ENCODE measurements around the gene EI24.
A peak's percentile ranks its signal among the peaks of the same experiment; 100 is the strongest.
"Not testable (repeated sequence)": the region's sequence is repeated elsewhere in the genome, so short reads cannot be mapped to it uniquely, and the experiment has no call there.

EI24 gene

DNA sequence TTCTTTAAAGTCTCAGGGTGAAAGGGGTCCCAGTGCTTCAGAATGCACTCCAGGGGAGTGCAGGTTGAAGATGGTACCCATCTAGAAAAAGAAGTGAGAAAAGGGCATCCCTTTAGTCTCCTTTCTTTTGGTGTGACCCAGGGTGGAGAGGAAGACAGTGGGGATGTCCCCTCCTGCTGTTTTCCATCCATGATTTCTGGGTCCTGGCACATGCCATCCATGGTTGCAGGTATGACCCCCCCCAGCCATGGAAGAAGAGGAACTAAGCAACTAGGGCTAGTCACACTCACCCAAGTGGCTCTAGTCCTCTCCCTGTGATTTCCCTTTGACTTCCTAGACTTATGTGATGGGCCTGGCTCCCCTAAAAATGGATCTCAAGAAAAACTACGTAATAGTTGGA, 15.9 kb upstream of the EI24 start:
- H3K27ac ChIP-seq (ENCODE audit: low read depth, low read length), result no peak overlapping the region
- H3K9me3 ChIP-seq (ENCODE audit: control insufficient read depth, insufficient read depth, low read length), result peaks cover 32% of the 10 kb centered on the region
- no peaks in the 10 kb centered on the region for H3K4me1 ChIP-seq (ENCODE audit: control insufficient read depth, insufficient read depth, low read length)
- no peaks in the 10 kb centered on the region for H3K36me3 ChIP-seq (ENCODE audit: control insufficient read depth, insufficient read depth, low read length)
- H3K27me3 ChIP-seq (ENCODE audit: control insufficient read depth, insufficient read depth, low read length), result no peaks in the 10 kb centered on the region
- H3K9ac ChIP-seq (ENCODE audit: low read depth, low read length), result no peak overlapping the region
- no peak overlapping the region for H3K4me3 ChIP-seq (ENCODE audit: low read depth, low read length)

DNA sequence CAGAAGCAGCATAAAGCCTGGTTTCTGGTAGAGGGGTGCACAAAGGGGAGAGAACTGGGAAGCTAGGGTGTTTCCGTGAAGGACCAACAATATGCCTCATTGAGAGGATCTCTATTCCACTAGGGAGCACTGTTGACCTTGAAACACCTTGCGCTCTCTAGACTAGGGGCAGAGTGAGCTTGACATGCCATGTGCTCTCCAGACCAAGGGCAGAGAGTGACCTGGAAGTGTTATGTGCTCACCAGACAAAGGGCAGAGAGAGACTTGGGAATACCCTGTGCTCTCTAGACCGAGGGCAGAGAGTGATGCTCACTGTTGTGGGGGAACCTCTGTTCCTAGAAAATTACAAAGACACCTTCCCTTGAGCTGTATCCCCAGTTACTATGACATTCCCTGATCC, 15.2 kb upstream of the EI24 start:
- Histone ChIP-seq H3K9ac (ENCODE audit: low read depth, low read length) (no peak overlapping the region), H3K4me3 (ENCODE audit: low read depth, low read length) (no peak overlapping the region), H3K36me3 (ENCODE audit: control insufficient read depth, insufficient read depth, low read length) (no peaks in the 10 kb centered on the region), H3K4me1 (ENCODE audit: control insufficient read depth, insufficient read depth, low read length) (no peaks in the 10 kb centered on the region), H3K9me3 (ENCODE audit: control insufficient read depth, insufficient read depth, low read length) (peaks cover 32% of the 10 kb centered on the region), H3K27me3 (ENCODE audit: control insufficient read depth, insufficient read depth, low read length) (no peaks in the 10 kb centered on the region), H3K27ac (ENCODE audit: low read depth, low read length) (no peak overlapping the region)

DNA sequence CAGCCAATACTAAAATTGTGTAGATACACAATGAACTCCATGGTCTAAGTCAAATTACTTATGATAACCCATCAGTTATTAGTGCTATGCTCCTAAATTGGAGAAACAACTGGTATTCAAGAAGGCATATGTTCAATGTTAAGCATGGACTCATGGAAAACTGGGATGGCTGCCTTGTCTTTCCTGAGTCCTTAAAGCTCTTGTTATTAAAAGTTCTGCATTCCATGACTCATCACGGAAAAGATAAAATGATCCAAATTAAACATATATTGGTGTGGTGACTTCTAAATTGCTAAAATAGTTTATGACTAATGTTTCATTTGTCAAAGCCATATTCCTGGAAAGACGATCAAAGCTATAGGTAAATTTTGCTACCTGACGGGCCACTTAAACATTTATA, 9.4 kb upstream of the EI24 start:
- Histone ChIP-seq H3K9ac (ENCODE audit: low read depth, low read length) (no peak overlapping the region), H3K4me1 (ENCODE audit: control insufficient read depth, insufficient read depth, low read length) (no peaks in the 10 kb centered on the region), H3K36me3 (ENCODE audit: control insufficient read depth, insufficient read depth, low read length) (no peaks in the 10 kb centered on the region), H3K4me3 (ENCODE audit: low read depth, low read length) (no peak overlapping the region), H3K9me3 (ENCODE audit: control insufficient read depth, insufficient read depth, low read length) (0 out of 2 replicates have a peak, but pooled peaks cover 4% of the 10 kb centered on the region), H3K27ac (ENCODE audit: low read depth, low read length) (no peak overlapping the region), H3K27me3 (ENCODE audit: control insufficient read depth, insufficient read depth, low read length) (no peaks in the 10 kb centered on the region)

DNA sequence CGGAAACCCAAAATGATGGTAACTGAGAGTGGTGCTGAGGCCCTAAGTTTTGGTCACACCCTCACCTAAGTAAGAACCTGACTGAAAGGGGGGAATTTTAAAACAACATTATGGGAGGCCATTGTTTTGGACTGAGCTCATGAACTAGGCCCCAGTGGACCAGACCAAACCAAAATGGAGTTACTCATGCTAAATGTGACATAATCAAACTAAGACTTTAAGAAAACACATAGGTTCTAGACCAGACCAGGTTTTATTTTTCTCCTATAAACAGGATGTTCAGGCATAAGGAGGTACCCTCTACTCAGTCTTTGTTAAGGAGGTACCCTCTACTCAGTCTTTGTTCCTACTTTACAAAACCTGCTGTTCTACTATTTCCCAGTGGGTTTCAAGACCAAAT, 7.4 kb upstream of the EI24 start:
- no peaks in the 10 kb centered on the region for H3K36me3 ChIP-seq (ENCODE audit: control insufficient read depth, insufficient read depth, low read length)
- peaks cover 2% of the 10 kb centered on the region; the same call in 1 of the 2 replicates for H3K9me3 ChIP-seq (ENCODE audit: control insufficient read depth, insufficient read depth, low read length)
- H3K4me1 ChIP-seq (ENCODE audit: control insufficient read depth, insufficient read depth, low read length), result no peaks in the 10 kb centered on the region
- no peak overlapping the region for H3K9ac ChIP-seq (ENCODE audit: low read depth, low read length)
- no peaks in the 10 kb centered on the region for H3K27me3 ChIP-seq (ENCODE audit: control insufficient read depth, insufficient read depth, low read length)
- no peak overlapping the region for H3K27ac ChIP-seq (ENCODE audit: low read depth, low read length)
- H3K4me3 ChIP-seq (ENCODE audit: low read depth, low read length), result no peak overlapping the region

DNA sequence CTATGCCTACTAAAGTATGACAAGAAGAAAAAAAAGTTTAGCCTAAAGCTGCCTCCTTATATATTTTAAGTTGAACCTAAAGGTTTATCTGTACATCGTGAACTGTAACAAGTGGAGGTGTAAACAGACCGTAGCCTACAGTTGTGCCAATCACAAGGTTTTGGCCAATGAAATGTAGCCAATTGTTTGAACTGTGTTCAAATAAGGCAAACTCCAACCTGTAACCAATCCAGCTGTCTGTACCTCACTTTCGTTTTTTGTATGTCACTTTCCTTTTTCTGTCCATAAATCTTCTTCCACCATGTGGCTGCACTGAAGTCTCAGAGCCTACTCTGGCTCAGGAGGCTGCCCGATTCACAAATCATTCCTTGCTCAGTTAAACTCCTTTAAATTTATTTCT, 6.8 kb upstream of the EI24 start:
- no peak overlapping the region for H3K4me3 ChIP-seq (ENCODE audit: low read depth, low read length)
- no peak overlapping the region for H3K9ac ChIP-seq (ENCODE audit: low read depth, low read length)
- H3K27me3 ChIP-seq (ENCODE audit: control insufficient read depth, insufficient read depth, low read length), result no peaks in the 10 kb centered on the region
- no peak overlapping the region for H3K27ac ChIP-seq (ENCODE audit: low read depth, low read length)
- no peaks in the 10 kb centered on the region for H3K36me3 ChIP-seq (ENCODE audit: control insufficient read depth, insufficient read depth, low read length)
- no peaks in the 10 kb centered on the region for H3K4me1 ChIP-seq (ENCODE audit: control insufficient read depth, insufficient read depth, low read length)
- H3K9me3 ChIP-seq (ENCODE audit: control insufficient read depth, insufficient read depth, low read length), result peaks cover 5% of the 10 kb centered on the region; the same call in 1 of the 2 replicates

DNA sequence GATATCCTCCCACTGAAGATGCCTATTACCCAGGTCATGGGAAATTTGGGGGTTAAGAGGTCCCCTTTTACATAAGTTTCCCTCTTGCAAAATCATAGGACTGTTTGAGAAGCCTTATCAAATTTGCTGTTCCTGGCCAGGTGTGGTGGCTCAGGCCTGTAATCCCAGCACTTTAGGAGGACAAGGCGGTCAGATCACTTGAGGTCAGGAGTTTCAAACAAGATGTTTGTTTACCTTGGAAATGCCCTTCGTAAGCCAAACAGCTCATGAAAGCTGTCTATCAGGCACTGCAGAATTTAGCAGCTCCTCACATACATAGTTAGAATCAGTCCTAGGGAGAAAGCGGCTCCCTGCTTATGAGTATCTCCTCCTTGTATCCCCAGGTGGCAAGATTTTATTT, 4.9 kb upstream of the EI24 start:
- Histone ChIP-seq H3K27ac (ENCODE audit: low read depth, low read length) (no peak overlapping the region), H3K9me3 (ENCODE audit: control insufficient read depth, insufficient read depth, low read length) (peaks cover 5% of the 10 kb centered on the region; the same call in 1 of the 2 replicates), H3K9ac (ENCODE audit: low read depth, low read length) (no peak overlapping the region), H3K4me3 (ENCODE audit: low read depth, low read length) (no peak overlapping the region), H3K4me1 (ENCODE audit: control insufficient read depth, insufficient read depth, low read length) (no peaks in the 10 kb centered on the region), H3K36me3 (ENCODE audit: control insufficient read depth, insufficient read depth, low read length) (no peaks in the 10 kb centered on the region), H3K27me3 (ENCODE audit: control insufficient read depth, insufficient read depth, low read length) (no peaks in the 10 kb centered on the region)

DNA sequence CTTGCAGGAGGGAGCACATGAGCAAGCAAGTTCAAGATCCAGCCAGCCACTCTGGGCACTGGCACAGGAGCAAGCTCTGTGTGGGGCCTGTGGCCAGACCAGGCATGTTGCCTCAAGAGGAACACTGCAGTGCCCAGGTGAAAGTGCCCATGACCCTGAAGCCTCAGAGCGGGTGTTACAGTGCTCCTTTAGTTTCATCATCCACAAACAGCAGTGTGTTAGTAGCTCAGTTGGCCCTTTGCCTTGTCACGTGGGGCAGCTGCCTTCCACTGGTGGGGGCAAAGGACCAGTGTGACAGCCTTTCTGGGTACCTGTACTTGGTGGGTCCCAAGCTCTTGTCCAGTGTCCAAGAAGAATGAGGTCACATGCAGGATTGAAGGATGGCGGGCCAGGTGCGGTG, 3.0 kb upstream of the EI24 start:
- no peaks in the 10 kb centered on the region for H3K36me3 ChIP-seq (ENCODE audit: control insufficient read depth, insufficient read depth, low read length)
- no peak overlapping the region for H3K4me3 ChIP-seq (ENCODE audit: low read depth, low read length)
- peaks cover 5% of the 10 kb centered on the region; the same call in 1 of the 2 replicates for H3K9me3 ChIP-seq (ENCODE audit: control insufficient read depth, insufficient read depth, low read length)
- H3K4me1 ChIP-seq (ENCODE audit: control insufficient read depth, insufficient read depth, low read length), result peaks cover 7% of the 10 kb centered on the region; the same call in 1 of the 2 replicates
- H3K27me3 ChIP-seq (ENCODE audit: control insufficient read depth, insufficient read depth, low read length), result no peaks in the 10 kb centered on the region
- no peak overlapping the region for H3K27ac ChIP-seq (ENCODE audit: low read depth, low read length)
- H3K9ac ChIP-seq (ENCODE audit: low read depth, low read length), result no peak overlapping the region

DNA sequence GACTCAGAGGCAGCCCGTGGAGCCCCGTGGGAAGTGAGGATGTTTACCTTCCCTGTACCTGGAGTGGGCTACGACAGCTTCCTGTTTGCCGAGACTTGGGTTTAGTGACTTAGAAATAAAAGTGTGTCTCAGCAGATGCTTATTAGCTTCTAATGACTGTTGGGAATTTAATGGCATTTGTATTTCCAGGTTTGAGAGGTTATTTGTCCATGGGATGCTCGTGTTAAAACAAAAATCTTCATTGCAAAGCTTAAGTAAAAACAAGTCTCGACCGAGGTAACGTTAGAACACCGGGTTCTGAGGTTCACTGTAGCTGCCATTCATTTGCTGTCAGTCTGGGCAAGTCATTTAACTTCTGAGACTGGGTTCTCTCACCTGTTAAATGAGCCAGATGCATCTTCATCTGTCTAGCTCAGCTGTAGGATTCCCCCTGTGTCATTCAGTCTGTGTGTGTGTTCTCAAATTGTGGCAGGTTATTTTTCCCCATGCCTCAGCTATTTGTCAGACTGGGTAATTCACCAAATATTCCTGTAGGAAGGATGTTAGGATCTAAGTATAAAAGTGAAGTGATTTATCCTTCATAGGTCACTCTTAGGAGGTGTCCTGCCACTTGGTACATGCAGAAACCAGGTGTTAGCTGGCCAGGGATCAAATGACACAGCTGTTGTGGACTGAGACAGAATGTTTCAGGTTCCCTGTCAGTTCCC, 791 bp downstream of the EI24 start:
- Histone ChIP-seq H3K27me3 (ENCODE audit: control insufficient read depth, insufficient read depth, low read length) (no peaks in the 10 kb centered on the region), H3K9me3 (ENCODE audit: control insufficient read depth, insufficient read depth, low read length) (peaks cover 5% of the 10 kb centered on the region; the same call in 1 of the 2 replicates), H3K36me3 (ENCODE audit: control insufficient read depth, insufficient read depth, low read length) (peaks cover 31% of the 10 kb centered on the region), H3K4me3 (ENCODE audit: low read depth, low read length) (peak overlapping the region; percentile 99), H3K27ac (ENCODE audit: low read depth, low read length) (peak overlapping the region; percentile 45), H3K9ac (ENCODE audit: low read depth, low read length) (peak overlapping the region; percentile 78), H3K4me1 (ENCODE audit: control insufficient read depth, insufficient read depth, low read length) (peaks cover 7% of the 10 kb centered on the region; the same call in 1 of the 2 replicates)

DNA sequence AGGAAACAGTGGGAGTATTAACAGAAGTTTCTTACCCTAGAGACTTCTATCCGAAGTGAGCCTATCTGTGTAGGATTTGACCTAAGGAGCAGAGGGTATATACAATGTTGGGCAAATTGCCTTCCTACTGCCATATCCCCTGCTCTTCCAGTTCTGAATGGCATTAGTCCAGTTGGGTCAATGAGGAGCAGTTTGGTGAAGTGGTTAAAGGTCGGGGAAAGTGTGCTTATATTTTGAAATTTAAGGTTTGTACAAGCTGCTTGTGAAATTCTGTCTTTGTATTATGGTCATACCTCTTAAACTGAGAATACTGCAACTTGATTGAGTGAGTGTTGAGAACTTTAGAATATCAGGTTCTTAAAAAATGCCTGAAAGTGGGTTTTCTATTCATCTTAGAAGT, 1.7 kb downstream of the EI24 start:
- no peaks in the 10 kb centered on the region for H3K27me3 ChIP-seq (ENCODE audit: control insufficient read depth, insufficient read depth, low read length)
- H3K9me3 ChIP-seq (ENCODE audit: control insufficient read depth, insufficient read depth, low read length), result peaks cover 5% of the 10 kb centered on the region; the same call in 1 of the 2 replicates
- H3K36me3 ChIP-seq (ENCODE audit: control insufficient read depth, insufficient read depth, low read length), result peaks cover 39% of the 10 kb centered on the region
- no peak overlapping the region for H3K27ac ChIP-seq (ENCODE audit: low read depth, low read length)
- no peak overlapping the region for H3K9ac ChIP-seq (ENCODE audit: low read depth, low read length)
- H3K4me3 ChIP-seq (ENCODE audit: low read depth, low read length), result 0 out of 2 replicates have a peak overlapping the region, but pooled peaks have one; percentile 0
- H3K4me1 ChIP-seq (ENCODE audit: control insufficient read depth, insufficient read depth, low read length), result peaks cover 7% of the 10 kb centered on the region; the same call in 1 of the 2 replicates

DNA sequence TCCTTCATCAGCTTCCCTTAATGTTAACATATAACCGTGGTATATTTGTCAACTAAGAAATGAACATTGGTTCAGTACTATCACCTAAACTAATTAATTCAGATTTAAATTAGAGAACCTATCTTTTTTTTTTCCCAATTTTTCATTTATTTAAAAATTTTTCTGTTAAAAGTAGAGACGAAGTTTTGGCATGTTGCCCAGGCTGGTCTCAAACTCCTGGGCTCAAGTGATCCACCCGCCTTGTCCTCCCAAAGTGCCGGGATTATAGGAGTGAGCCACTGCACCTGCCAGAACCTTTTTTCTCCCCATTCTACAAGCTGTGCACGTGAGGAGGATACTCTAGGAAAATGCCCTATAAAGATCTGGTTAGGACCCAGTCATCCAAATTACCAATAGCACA, 3.6 kb downstream of the EI24 start:
- H3K4me1 ChIP-seq (ENCODE audit: control insufficient read depth, insufficient read depth, low read length), result peaks cover 7% of the 10 kb centered on the region; the same call in 1 of the 2 replicates
- no peak overlapping the region for H3K9ac ChIP-seq (ENCODE audit: low read depth, low read length)
- H3K27me3 ChIP-seq (ENCODE audit: control insufficient read depth, insufficient read depth, low read length), result no peaks in the 10 kb centered on the region
- H3K4me3 ChIP-seq (ENCODE audit: low read depth, low read length), result no peak overlapping the region
- peaks cover 59% of the 10 kb centered on the region for H3K36me3 ChIP-seq (ENCODE audit: control insufficient read depth, insufficient read depth, low read length)
- no peaks in the 10 kb centered on the region for H3K9me3 ChIP-seq (ENCODE audit: control insufficient read depth, insufficient read depth, low read length)
- H3K27ac ChIP-seq (ENCODE audit: low read depth, low read length), result no peak overlapping the region

DNA sequence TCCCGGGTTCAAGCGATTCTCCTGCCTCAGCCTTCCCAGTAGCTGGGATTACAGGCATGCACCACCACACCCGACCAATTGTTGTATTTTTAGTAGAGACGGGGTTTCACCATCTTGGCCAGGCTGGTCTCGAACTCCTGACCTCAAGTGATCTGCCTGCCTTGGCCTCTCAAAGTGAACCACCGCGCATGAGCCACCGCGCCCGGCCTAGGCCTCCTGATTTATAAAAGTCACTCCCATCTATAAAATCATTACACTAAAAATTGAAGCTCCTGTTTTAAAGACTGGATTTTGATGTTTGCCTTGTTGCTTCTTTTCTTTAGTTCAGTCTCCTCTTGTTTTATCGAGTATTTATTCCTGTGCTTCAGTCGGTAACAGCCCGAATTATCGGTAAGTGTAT, 7.9 kb downstream of the EI24 start:
- H3K9ac ChIP-seq (ENCODE audit: low read depth, low read length); H3K4me1 ChIP-seq (ENCODE audit: control insufficient read depth, insufficient read depth, low read length); H3K27ac ChIP-seq (ENCODE audit: low read depth, low read length); H3K27me3 ChIP-seq (ENCODE audit: control insufficient read depth, insufficient read depth, low read length); H3K9me3 ChIP-seq (ENCODE audit: control insufficient read depth, insufficient read depth, low read length); H3K4me3 ChIP-seq (ENCODE audit: low read depth, low read length): not testable (repeated sequence)
- H3K36me3 ChIP-seq (ENCODE audit: control insufficient read depth, insufficient read depth, low read length), result peaks cover 95% of the 10 kb centered on the region

Measured in HUES48 (cell line).